GM23248 (cell line): ENCODE results near the gene CCNY.

Source experiments
- EZH2 ChIP-seq: fragments of 200-600 bp; sonication (generic); IDR thresholded peaks from 2 replicates; pipeline ENCODE4 v1.6.1; 2018; ENCODE audit warnings: antibody characterized with exemption, mild to moderate bottlenecking; ENCODE audit not compliant: insufficient read depth, poor library complexity, severe bottlenecking
- EZH2phosphoT487 ChIP-seq: fragments of 200-600 bp; sonication (generic); IDR thresholded peaks from 2 replicates; pipeline ENCODE4 v1.6.1; 2018; ENCODE audit warnings: antibody characterized with exemption, moderate library complexity, mild to moderate bottlenecking, low read depth; ENCODE audit not compliant: insufficient read depth

GRCh38 chr10:35306852-35307251, 29.5 kb upstream of the CCNY start:
- no peak for TF ChIP-seq EZH2phosphoT487
- TF ChIP-seq EZH2: no peak
